Measurements from ENCODE around the gene SFT2D3.
A peak's percentile ranks its signal among the peaks of the same experiment; 100 is the strongest.
"Not testable (repeated sequence)": the region's sequence is repeated elsewhere in the genome, so short reads cannot be mapped to it uniquely, and the experiment has no call there.

Gene SFT2D3

GRCh38 chr2:127735537-127736399 lies 34.5 kb downstream of the SFT2D3 start:
- peak overlapping the region; percentile 54 for H3K27ac ChIP-seq
- DNase-seq (ENCODE audit: low read depth, low spot score) = no peak

DNA sequence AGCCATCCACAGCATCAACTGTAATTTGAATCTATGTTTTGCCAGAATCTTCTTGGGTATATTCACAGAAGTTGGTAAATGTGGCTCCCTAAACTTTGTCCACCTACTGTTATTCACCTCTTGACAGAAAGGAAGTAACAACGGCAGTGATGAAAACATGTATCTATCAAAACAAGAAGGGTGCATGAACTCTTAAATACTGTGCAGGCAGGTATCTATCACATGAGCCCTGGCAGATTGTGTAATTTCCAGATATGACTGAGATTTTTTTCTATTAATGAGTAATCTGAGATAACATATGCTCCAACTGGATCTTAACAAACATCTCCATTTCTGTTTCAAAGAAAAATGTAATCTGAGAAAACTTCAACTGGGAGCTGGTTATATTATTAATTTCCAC lies 36.6 kb downstream of the SFT2D3 start:
- DNase-seq (ENCODE audit: low read depth, low spot score) = no peak
- H3K27ac ChIP-seq = no peak overlapping the region

- no peak overlapping the region for H3K27ac ChIP-seq
- no peak for DNase-seq (ENCODE audit: low read depth, low spot score)
Measured at GRCh38 chr2:127739800-127740199, 38.5 kb downstream of the SFT2D3 start.

GRCh38 chr2:127740665-127741288 lies 39.5 kb downstream of the SFT2D3 start:
- no peak overlapping the region for H3K27ac ChIP-seq
- DNase-seq (ENCODE audit: low read depth, low spot score) = no peak

- H3K27ac ChIP-seq = no peak overlapping the region
- no peak for DNase-seq (ENCODE audit: low read depth, low spot score)
Measured at GRCh38 chr2:127743477-127744026, 42.3 kb downstream of the SFT2D3 start.

DNA sequence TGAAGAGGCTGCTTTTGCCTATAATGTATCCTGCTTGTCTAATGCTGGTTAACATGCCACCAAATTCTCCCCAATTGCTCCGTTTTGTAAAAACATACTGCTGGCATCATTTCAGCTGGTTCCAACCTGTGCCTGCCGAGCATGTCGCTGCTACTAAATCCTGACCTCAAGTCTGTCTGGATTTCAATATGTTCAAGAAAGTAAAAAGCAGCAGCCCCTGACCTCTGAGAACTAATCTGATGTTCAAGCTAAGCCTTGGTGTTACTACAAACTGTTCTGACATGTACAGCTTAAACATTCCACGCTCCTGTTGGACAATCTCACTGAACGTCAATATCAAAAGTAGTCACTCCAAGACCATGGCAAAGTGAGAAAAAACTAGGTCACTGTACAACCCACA lies 46.3 kb downstream of the SFT2D3 start:
- no peak for DNase-seq (ENCODE audit: low read depth, low spot score)

DNA sequence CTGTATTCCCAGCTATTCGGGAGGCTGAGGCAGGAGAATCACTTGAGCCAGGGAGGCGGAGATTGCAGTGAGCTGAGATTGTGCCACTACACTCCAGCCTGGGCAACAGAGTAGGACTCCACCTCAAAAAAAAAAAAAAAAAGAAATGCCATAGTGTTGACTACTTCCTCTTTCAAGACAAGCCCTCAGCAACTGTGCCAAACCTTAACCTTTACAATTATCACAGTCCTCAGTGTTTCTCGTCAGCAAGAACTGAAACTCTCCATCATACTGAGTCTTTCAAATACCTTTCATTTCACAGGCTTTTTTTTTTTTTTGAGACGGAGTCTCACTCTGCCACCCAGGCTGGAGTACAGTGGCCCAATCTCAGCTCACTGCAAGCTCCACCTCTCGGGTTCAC lies 48.2 kb downstream of the SFT2D3 start:
- DNase-seq (ENCODE audit: low read depth, low spot score) = not testable (repeated sequence)
- peak overlapping the region; percentile 59 for H3K27ac ChIP-seq

More for the DNA sequence above, 46.3 kb downstream of the SFT2D3 start:
- no peak overlapping the region for H3K27ac ChIP-seq

DNA sequence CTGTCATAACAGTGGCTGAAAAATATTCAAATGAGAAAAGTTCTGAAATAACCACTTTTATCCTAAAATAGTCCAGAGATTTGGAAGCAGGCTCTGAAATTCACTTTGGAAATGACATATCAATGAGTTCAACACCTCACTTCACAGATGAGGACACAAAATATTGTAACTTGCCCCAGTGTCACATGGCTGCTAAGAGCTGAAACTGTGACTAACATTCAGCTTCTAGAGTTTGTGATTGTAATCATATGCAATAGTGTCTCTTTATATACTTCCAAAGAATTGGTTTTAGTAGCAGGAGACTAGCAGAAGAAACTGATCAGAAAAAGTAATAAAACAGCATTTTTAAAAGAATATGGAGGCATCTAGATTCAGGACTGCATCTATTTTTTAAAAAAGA lies 52.1 kb downstream of the SFT2D3 start:
- DNase-seq (ENCODE audit: low read depth, low spot score) = no peak
- peak overlapping the region; percentile 19 for H3K27ac ChIP-seq

DNA sequence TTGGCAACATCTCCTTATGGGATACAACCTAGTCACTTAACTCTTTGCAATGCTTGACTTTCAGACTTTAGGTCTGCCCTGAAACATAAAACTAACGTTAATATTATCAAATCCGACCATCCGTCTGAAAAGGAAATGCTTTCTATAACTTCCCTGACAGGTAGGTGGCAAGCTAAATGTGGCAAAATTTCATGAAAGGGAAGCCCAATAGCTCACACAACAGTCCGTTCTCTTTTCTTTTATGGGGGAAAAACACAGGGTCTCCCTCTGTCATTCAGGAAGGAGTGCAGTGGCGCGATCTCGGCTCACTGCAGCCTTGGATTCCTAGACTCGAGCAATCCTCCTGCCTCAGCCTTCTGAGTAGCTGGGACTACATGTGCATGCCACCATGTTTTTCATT lies 52.9 kb downstream of the SFT2D3 start:
- H3K27ac ChIP-seq = peak overlapping the region; percentile 19
- no peak for DNase-seq (ENCODE audit: low read depth, low spot score)
